Measurements from ENCODE around the gene SPOCD1. TPM values are rescaled to one million over a fixed set of nuclear protein-coding genes. Genes with fewer than 3 reads are reported as not detected.

SPOCD1 gene
- total and polyA plus RNA-seq, 2 of the 4 experiments (the other 2 are of a cell fraction), result 59.7 to 132 TPM

DNA sequence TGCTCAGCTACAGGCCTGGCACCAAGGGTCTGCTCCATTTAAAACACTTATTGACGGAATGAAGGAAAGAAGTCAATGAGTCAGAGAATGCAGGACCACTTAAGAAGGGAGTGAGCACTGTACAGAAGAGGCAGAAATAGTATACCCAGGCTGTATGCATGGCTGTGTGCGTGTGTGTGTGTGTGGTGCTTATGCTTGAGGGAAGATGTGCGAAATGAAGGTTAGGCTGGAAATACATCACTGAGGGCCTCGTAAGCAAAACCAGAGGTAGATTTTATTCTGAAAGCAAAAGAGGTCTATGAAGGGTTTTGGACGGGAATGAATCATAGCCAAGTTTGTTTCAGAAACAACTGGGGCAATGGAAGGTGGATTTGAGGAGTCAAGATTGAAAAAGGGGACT is 42.0 kb downstream of the SPOCD1 start:
- no peak for ATAC-seq (ENCODE audit: low read depth)

More for the DNA sequence above, 42.0 kb downstream of the SPOCD1 start:
- WGBS, 2 experiments (ENCODE audit: extremely low coverage in 2 of 2, insufficient read length in 1 of 2), result no CpG with 5 or more reads among the region's 5 CpGs
- no peaks in the 10 kb centered on the region for H3K36me3 ChIP-seq (ENCODE audit: control insufficient read depth, insufficient read depth, low read length)
- peaks cover 2% of the 10 kb centered on the region; the same call in 1 of the 2 replicates for H3K9me3 ChIP-seq (ENCODE audit: control insufficient read depth, insufficient read depth, low read length)
- in situ Hi-C loops (cut with MboI; ENCODE audit: low sequenced_read_pairs) (no loop called here), intact Hi-C loops (cut with micrococcal nuclease) (no loop called here), dilution Hi-C loops (cut with HindIII; ENCODE audit: low sequenced_read_pairs, unreplicated experiment) (no loop called here)
- H4K5ac ChIP-seq (ENCODE audit: low read depth, low read length), result no peak overlapping the region
- H3K4me3 ChIP-seq (ENCODE audit: insufficient read depth, low read depth, low read length), result no peak overlapping the region
- H2AK9ac ChIP-seq (replicated peaks; ENCODE audit: low read depth, low read length, poor library complexity), result no peak overlapping the region
- H4K8ac ChIP-seq (ENCODE audit: low read depth in 2 of 2, low read length in 2 of 2), result no peak overlapping the region
- no peak overlapping the region for H2BK20ac ChIP-seq (ENCODE audit: low read depth, low read length)
- no peak overlapping the region for H3K9ac ChIP-seq (ENCODE audit: low read depth, low read length)
- no peak overlapping the region for H3K18ac ChIP-seq (ENCODE audit: low read depth, low read length)
- H3K4me2 ChIP-seq (ENCODE audit: low read depth, low read length), result no peak overlapping the region
- no peak overlapping the region for H3K27ac ChIP-seq (ENCODE audit: insufficient read depth, low read length)
- H4K91ac ChIP-seq (ENCODE audit: insufficient read depth, low read depth, low read length), result no peak overlapping the region
- no peak overlapping the region for H2AK5ac ChIP-seq (ENCODE audit: low read depth, low read length)
- peaks cover 3% of the 10 kb centered on the region; the same call in 1 of the 2 replicates for H3K4me1 ChIP-seq (ENCODE audit: control insufficient read depth, insufficient read depth, low read length)
- no peak overlapping the region for H2BK15ac ChIP-seq (ENCODE audit: low read depth, low read length)
- H3K4ac ChIP-seq (ENCODE audit: low read depth, low read length), result no peak overlapping the region
- ChIA-PET POLR2A (ENCODE audit: unreplicated experiment) (no interaction called here), CTCF (no interaction called here)
- TF ChIP-seq MAFK (IDR thresholded peaks at IDR 0.05; ENCODE audit: low read depth, low read length) (no peak), RCOR1 (IDR thresholded peaks at IDR 0.05; ENCODE audit: insufficient replicate concordance, low read length) (no peak), SMC3 (IDR thresholded peaks at IDR 0.05; ENCODE audit: low read depth, low read length) (no peak), CEBPB (IDR thresholded peaks at IDR 0.05; ENCODE audit: low read depth, low read length) (no peak), RAD21 (IDR thresholded peaks at IDR 0.05; ENCODE audit: low read length) (no peak), RFX5 (IDR thresholded peaks at IDR 0.05; ENCODE audit: low read depth, low read length) (no peak), MAZ (IDR thresholded peaks at IDR 0.05; ENCODE audit: borderline replicate concordance, low read depth, low read length) (no peak), FOS (IDR thresholded peaks at IDR 0.05; ENCODE audit: low read depth, low read length) (no peak), POLR2A (IDR thresholded peaks at IDR 0.05; ENCODE audit: low read depth, low read length) (no peak), BHLHE40 (IDR thresholded peaks at IDR 0.05; ENCODE audit: low read depth, low read length) (no peak), CHD1 (IDR thresholded peaks at IDR 0.05; ENCODE audit: low read depth, low read length) (no peak), MXI1 (IDR thresholded peaks at IDR 0.05; ENCODE audit: borderline replicate concordance, low read depth, low read length) (no peak), NFE2L2 (IDR thresholded peaks at IDR 0.05; ENCODE audit: low read depth, low read length) (no peak)
- TF ChIP-seq, protein P1, sequence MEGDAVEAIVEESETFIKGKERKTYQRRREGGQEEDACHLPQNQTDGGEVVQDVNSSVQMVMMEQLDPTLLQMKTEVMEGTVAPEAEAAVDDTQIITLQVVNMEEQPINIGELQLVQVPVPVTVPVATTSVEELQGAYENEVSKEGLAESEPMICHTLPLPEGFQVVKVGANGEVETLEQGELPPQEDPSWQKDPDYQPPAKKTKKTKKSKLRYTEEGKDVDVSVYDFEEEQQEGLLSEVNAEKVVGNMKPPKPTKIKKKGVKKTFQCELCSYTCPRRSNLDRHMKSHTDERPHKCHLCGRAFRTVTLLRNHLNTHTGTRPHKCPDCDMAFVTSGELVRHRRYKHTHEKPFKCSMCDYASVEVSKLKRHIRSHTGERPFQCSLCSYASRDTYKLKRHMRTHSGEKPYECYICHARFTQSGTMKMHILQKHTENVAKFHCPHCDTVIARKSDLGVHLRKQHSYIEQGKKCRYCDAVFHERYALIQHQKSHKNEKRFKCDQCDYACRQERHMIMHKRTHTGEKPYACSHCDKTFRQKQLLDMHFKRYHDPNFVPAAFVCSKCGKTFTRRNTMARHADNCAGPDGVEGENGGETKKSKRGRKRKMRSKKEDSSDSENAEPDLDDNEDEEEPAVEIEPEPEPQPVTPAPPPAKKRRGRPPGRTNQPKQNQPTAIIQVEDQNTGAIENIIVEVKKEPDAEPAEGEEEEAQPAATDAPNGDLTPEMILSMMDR (conservative IDR thresholded peaks at IDR 0.05; ENCODE audit: low read depth, low read length), result no peak
- TF ChIP-seq, protein P2, sequence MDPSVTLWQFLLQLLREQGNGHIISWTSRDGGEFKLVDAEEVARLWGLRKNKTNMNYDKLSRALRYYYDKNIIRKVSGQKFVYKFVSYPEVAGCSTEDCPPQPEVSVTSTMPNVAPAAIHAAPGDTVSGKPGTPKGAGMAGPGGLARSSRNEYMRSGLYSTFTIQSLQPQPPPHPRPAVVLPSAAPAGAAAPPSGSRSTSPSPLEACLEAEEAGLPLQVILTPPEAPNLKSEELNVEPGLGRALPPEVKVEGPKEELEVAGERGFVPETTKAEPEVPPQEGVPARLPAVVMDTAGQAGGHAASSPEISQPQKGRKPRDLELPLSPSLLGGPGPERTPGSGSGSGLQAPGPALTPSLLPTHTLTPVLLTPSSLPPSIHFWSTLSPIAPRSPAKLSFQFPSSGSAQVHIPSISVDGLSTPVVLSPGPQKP (IDR thresholded peaks at IDR 0.05; ENCODE audit: borderline replicate concordance, low read depth, low read length), result no peak
- TF ChIP-seq, protein P3, sequence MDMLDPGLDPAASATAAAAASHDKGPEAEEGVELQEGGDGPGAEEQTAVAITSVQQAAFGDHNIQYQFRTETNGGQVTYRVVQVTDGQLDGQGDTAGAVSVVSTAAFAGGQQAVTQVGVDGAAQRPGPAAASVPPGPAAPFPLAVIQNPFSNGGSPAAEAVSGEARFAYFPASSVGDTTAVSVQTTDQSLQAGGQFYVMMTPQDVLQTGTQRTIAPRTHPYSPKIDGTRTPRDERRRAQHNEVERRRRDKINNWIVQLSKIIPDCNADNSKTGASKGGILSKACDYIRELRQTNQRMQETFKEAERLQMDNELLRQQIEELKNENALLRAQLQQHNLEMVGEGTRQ (IDR thresholded peaks at IDR 0.05; ENCODE audit: low read depth, low read length), result no peak
- H2BK120ac ChIP-seq (ENCODE audit: low read depth, low read length), result no peak overlapping the region
- no peaks in the 10 kb centered on the region; the same call in 1 of the 2 replicates for H3K9me1 ChIP-seq (ENCODE audit: insufficient read depth, low read length)
- peaks cover 73% of the 10 kb centered on the region for H3K27me3 ChIP-seq (ENCODE audit: control insufficient read depth, insufficient read depth, low read length)
- no peak overlapping the region for H2BK5ac ChIP-seq (ENCODE audit: low read depth, low read length, poor library complexity, severe bottlenecking)
- H4K20me1 ChIP-seq (ENCODE audit: insufficient read depth, low read length), result peaks cover 3% of the 10 kb centered on the region
- no peaks in the 10 kb centered on the region for H3K79me1 ChIP-seq (ENCODE audit: low read depth in 1 of 2, low read length in 2 of 2)
- peak overlapping the region; percentile 23 for H2AFZ ChIP-seq (replicated peaks; ENCODE audit: low read length, poor library complexity)
- H3K14ac ChIP-seq (replicated peaks; ENCODE audit: low read depth, low read length), result no peak overlapping the region
- no peak overlapping the region for H3K23ac ChIP-seq (ENCODE audit: low read depth, low read length)
- BruUV-seq (replicated peaks), result no TSS peak
- DNase-seq, result no peak
- no peak overlapping the region for H3K56ac ChIP-seq (ENCODE audit: extremely low read depth, insufficient read depth, low read length)
